Common myeloid progenitor, CD34-positive (primary cell): ENCODE measurements around the gene KLHL18.

ENCODE experiments used
- CTCF ChIA-PET: fragments of 350-600 bp; sonication (Branson Sonifier 250); formaldehyde crosslinking; loops from one replicate; lab custom pipeline; 2021; ENCODE audit warnings: antibody characterized with exemption; lab: Charles Lee
- POLR2A ChIA-PET: fragments of 350-600 bp; sonication (Branson Sonifier 250); formaldehyde crosslinking; loops from one replicate; lab custom pipeline; 2021; ENCODE audit warnings: antibody characterized with exemption; lab: Charles Lee
- DNase-seq, 3 donors: peaks; one replicate each; pipeline versions ENCODE4 v3.0.0 to v3.0.0-alpha.2; 2013
- H3K27ac ChIP-seq, 2 experiments: 1 replicate in 1 of 2; 2 replicates in 1 of 2; pipeline ENCODE4 v1.7.0; 2013; ENCODE audit warnings: inconsistent platforms in 2 of 2, low read length in 2 of 2, mild to moderate bottlenecking in 2 of 2, low read depth in 1 of 2, moderate library complexity in 1 of 2; ENCODE audit not compliant: severe bottlenecking in 2 of 2, insufficient read depth in 1 of 2, poor library complexity in 1 of 2
- H3K27me3 ChIP-seq, 5 experiments: replicated peaks in 2 of 5; 1 replicate in 3 of 5; 2 replicates in 2 of 5; pipeline versions ENCODE4 v1.6.1 to v1.7.0; 2013; ENCODE audit warnings: low read length in 4 of 5, mild to moderate bottlenecking in 2 of 5, moderate library complexity in 2 of 5, inconsistent platforms in 1 of 5; ENCODE audit not compliant: insufficient read depth in 5 of 5, control insufficient read depth in 4 of 5
- H3K36me3 ChIP-seq, 4 experiments: 1 replicate in 2 of 4; 2 replicates in 2 of 4; pipeline versions ENCODE4 v1.6.1 to v1.7.0; 2013; ENCODE audit warnings: low read length in 3 of 4, control low read depth in 1 of 4, mild to moderate bottlenecking in 1 of 4; ENCODE audit not compliant: control insufficient read depth in 4 of 4, insufficient read depth in 4 of 4
- H3K4me1 ChIP-seq, 4 experiments: 1 replicate in 3 of 4; 2 replicates in 1 of 4; pipeline versions ENCODE4 v1.6.1 to v1.7.1; 2013; ENCODE audit warnings: low read length in 3 of 4, mild to moderate bottlenecking in 3 of 4, control low read depth in 1 of 4, inconsistent platforms in 1 of 4, moderate library complexity in 1 of 4; ENCODE audit not compliant: control insufficient read depth in 4 of 4, insufficient read depth in 4 of 4; ENCODE audit errors: control extremely low read depth in 1 of 4
- H3K4me3 ChIP-seq, 7 experiments: 1 replicate in 4 of 7; 2 replicates in 3 of 7; pipeline versions ENCODE4 v1.5.1 to v1.7.0; 2013; ENCODE audit warnings: mild to moderate bottlenecking in 7 of 7, low read length in 6 of 7, moderate library complexity in 6 of 7, inconsistent platforms in 2 of 7, low read depth in 2 of 7, control low read depth in 1 of 7; ENCODE audit not compliant: insufficient read depth in 4 of 7, control insufficient read depth in 1 of 7; ENCODE audit errors: extremely low read depth in 1 of 7
- H3K9me3 ChIP-seq, 5 experiments: 1 replicate in 4 of 5; 2 replicates in 1 of 5; pipeline versions ENCODE4 v1.6.1 to v1.7.1; 2013; ENCODE audit warnings: low read length in 4 of 5, mild to moderate bottlenecking in 2 of 5, inconsistent platforms in 1 of 5, low read depth in 1 of 5, moderate library complexity in 1 of 5; ENCODE audit not compliant: control insufficient read depth in 4 of 5, insufficient read depth in 2 of 5; ENCODE audit errors: control extremely low read depth in 1 of 5
- WGBS: methylation state at CpG from one replicate; pipeline ENCODE4 v1.1.5; 2013; ENCODE audit not compliant: insufficient coverage; 5-methylcytosine and 5-hydroxymethylcytosine counted together

The KLHL18 gene

DNA sequence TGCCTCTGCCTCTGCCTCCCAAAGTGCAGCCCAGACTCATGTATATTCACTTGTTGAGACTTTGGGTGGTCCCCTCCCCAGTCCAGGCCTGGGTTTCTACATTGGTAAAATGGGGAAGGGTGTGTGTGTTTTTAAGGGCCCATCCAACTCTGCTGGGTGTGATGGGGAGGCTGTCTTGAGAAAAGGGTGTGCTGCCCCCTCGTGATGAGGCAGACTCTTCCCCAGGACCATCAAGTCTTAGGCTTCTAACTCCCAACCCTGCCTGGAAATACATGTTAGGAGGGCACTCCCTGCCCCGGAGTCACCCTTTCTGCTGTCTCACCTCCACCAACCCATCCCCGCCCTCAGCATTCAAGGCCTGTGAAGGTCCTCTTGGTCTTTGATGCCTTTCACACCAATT is 93.6 kb downstream of the KLHL18 start:
- Histone ChIP-seq H3K27ac (no peak overlapping the region), H3K9me3 (no peaks in the 10 kb centered on the region), H3K4me1 (peaks cover 7 to 26% (median 20%) of the 10 kb centered on the region in 4 experiments), H3K27me3 (no peaks in the 10 kb centered on the region), H3K4me3 (no peak overlapping the region), H3K36me3 (no peaks in the 10 kb centered on the region)
- ChIA-PET CTCF (interaction anchor here (1.5 kb wide), 1 partner anchor 462 kb away, joined by 3 read pairs; no protein-coding TSS in a partner anchor), POLR2A (no interaction called here)
- DNase-seq = no peak
- WGBS = 92% methylated on average over 2 of the region's 3 CpGs

DNA sequence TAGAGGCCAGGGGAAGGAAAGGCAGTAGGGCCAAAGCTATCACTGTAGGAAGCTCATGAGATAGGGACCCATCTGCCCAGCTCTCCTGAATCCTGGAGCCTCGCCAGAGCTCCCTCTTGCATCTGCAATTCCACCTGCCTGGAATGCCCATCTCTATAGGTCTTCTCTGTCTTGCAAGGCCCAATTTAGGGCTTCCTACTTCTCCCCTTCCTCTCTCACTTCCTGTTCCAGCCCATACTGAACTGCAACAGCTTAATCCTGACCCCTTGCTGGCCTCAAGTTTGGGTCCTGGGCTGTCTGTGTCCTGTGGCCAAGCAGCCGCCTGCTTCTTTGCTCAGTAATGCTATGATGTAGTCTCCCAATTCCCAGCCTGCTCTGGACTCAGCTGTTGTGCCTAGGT is 94.4 kb downstream of the KLHL18 start:
- no peaks in the 10 kb centered on the region for H3K27me3 ChIP-seq
- POLR2A ChIA-PET = interaction anchor here (0.6 kb wide), 1 partner anchor 91 kb away, joined by 3 read pairs; no protein-coding TSS in a partner anchor
- no peak overlapping the region for H3K27ac ChIP-seq
- CTCF ChIA-PET = interaction anchor here (1.3 to 1.5 kb wide), 2 partner anchors 10 to 463 kb away, joined by 3 read pairs; no protein-coding TSS in a partner anchor
- H3K9me3 ChIP-seq = no peaks in the 10 kb centered on the region
- no peak for DNase-seq
- H3K4me1 ChIP-seq = peaks cover 7 to 34% (median 27%) of the 10 kb centered on the region in 4 experiments
- no peaks in the 10 kb centered on the region for H3K36me3 ChIP-seq
- WGBS = 92% methylated on average over 2 of the region's 2 CpGs
- H3K4me3 ChIP-seq = no peak overlapping the region

DNA sequence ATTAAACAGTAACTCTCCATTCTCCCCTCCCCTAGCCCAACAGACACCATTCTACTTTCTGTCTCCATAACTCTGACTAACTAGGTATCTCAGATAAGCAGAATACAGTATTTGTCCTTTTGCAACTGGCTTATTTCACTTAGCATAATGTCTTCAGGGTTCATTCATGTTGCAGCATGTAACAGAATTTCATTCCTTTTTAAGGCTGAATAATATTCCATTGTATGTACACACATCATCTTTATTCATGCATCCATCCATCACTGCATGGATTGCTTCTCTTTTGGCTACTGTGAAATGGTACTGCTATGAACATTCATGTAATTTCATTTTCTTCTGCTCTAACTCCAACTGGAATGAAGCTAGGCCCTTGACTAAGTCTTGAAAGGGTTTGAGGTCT is 96.1 kb downstream of the KLHL18 start:
- no peak for DNase-seq
- CTCF ChIA-PET = interaction anchor here (0.6 to 1.4 kb wide), 3 partner anchors 8 to 16 kb away, joined by 3 read pairs; no protein-coding TSS in a partner anchor
- Histone ChIP-seq H3K4me1 (peaks cover 7 to 35% (median 28%) of the 10 kb centered on the region in 4 experiments), H3K9me3 (no peaks in the 10 kb centered on the region), H3K27me3 (no peaks in the 10 kb centered on the region), H3K36me3 (peaks cover 0 to 4% (median 0%) of the 10 kb centered on the region in 4 experiments), H3K4me3 (no peak overlapping the region), H3K27ac (peak overlapping the region in 1 of 2 experiments; percentile 98)
- POLR2A ChIA-PET = no interaction called here

DNA sequence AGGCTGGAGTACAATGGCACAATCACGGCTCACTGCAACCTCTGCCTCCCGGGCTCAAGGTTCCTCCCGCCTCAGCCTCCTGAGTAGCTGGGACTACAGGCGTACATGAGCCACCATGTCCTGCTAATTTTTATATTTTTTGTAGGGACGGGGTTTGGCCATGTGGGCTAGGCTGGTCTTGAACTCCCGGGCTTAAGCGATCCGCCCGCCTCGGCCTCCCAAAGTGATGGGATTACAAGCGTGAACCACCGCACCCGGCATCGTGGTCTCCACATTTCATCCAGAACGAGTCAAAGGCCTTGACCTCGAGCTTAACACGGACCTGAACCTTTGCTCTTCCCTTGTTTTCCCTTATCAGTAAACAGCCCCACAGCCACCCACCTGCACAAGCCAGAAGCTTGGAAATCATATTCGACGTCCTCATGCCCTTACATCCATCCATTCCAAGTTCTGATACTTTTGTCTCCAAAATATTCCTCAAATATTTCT is 96.7 kb downstream of the KLHL18 start:
- Histone ChIP-seq H3K27ac (peak overlapping the region; percentile 94 to 98), H3K36me3 (peaks cover 0 to 4% (median 0%) of the 10 kb centered on the region in 4 experiments), H3K4me3 (peak overlapping the region in 5 of 7 experiments; percentile 71 to 95 (median 85)), H3K9me3 (no peaks in the 10 kb centered on the region), H3K4me1 (peaks cover 7 to 35% (median 28%) of the 10 kb centered on the region in 4 experiments), H3K27me3 (no peaks in the 10 kb centered on the region)
- CTCF ChIA-PET = interaction anchor here (0.6 to 1.7 kb wide), 4 partner anchors 9 to 17 kb away, joined by 3 to 5 read pairs (median 3); no protein-coding TSS in a partner anchor
- POLR2A ChIA-PET = no interaction called here
- WGBS = 93% methylated on average over 17 of the region's 19 CpGs
- no peak for DNase-seq

DNA sequence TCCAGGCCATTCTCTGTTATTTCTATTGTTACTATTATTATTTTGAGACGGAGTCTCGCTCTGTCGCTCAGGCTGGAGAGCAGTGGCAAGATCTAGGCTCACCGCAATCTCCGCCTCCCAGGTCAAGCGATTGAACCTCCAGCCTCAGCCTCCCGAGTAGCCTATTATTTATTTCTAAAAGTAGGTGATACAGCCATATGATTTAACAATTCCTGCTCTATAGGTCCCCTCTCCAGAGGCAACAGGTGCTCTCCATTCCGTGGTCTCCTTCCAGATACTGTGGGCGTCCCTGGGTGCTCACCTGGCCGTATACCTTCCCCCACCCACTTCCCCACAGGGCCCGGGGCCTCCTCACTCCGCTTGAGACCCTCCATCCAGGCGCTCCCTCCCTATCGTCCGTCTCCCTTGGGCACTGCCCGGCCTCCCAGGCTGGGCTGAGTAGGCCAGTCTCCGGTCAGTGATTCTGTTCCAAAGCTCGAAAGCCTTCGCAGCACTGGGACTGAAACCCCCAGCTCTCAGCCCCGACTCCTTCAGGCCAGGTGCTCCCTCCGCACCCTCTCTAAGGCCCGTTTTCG is 97.4 kb downstream of the KLHL18 start:
- no peaks in the 10 kb centered on the region for H3K9me3 ChIP-seq
- DNase-seq = no peak
- H3K4me3 ChIP-seq = peak overlapping the region; percentile 69 to 95 (median 85)
- no peaks in the 10 kb centered on the region for H3K27me3 ChIP-seq
- H3K4me1 ChIP-seq = peaks cover 7 to 35% (median 28%) of the 10 kb centered on the region in 4 experiments
- CTCF ChIA-PET = interaction anchor here (0.9 to 1.7 kb wide), 4 partner anchors 8 to 17 kb away, joined by 3 to 5 read pairs (median 3); no protein-coding TSS in a partner anchor
- WGBS = 20% methylated on average over 14 of the region's 23 CpGs
- peak overlapping the region; percentile 94 to 98 for H3K27ac ChIP-seq
- peaks cover 0 to 7% (median 0%) of the 10 kb centered on the region in 4 experiments for H3K36me3 ChIP-seq
- POLR2A ChIA-PET = interaction anchor here (1.1 kb wide), 1 partner anchor 233 kb away, joined by 6 read pairs; no protein-coding TSS in a partner anchor

DNA sequence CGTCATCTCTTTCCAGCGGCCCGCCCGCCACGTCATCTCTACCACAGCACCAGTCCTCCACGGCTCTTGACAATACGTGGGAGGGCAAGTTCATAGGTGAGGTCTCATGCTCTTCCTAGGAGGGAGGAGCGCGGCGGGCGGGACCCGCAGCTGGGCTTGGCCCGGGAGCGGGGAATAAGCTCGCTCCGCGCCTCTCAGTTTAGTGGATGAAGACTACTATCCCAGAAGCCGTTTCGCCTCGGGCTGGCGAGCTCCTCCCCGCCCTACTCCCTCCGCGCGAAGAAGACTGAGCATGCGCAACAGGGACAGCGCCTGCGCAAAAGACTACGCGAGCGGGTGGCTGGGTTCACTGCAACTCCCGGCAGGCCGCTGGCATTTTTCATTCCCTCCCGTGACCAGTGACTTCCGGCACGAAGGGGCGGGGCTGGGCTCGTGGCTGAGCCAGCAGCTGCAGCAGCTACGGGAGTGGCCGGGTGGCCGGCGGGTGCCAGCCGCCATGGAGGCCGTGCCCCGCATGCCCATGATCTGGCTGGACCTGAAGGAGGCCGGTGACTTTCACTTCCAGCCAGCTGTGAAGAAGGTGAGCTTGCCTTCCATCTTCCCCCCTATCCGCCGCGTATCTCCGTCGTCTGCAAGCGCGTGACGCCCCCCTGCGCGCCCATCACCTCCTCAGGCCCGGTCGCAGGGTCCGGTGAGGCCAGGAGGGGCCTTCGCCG is 98.0 kb downstream of the KLHL18 start, which contains the start of gene PTPN23:
Gene PTPN23 (plus strand): TSS at position 421 of the 716 bp plus-strand sequence. CDS start 76 bp downstream, at position 497.
- peak within 1 kb of the TSS; percentile 94 to 98 for H3K27ac ChIP-seq
- WGBS = under 1% methylated on average over 55 of the region's 61 CpGs
- H3K36me3 ChIP-seq = peaks cover 0 to 12% (median 0%) of the 10 kb centered on the region in 4 experiments
- peak; percentile 98 to 99 (median 98) for DNase-seq
- ChIA-PET POLR2A (interaction anchor here (1.1 kb wide), 1 partner anchor 234 kb away, joined by 6 read pairs; no protein-coding TSS in a partner anchor), CTCF (interaction anchor here (0.9 to 1.7 kb wide), 3 partner anchors 9 to 18 kb away, joined by 3 to 5 read pairs (median 3); no protein-coding TSS in a partner anchor)
- no peaks in the 10 kb centered on the region for H3K27me3 ChIP-seq
- H3K4me3 ChIP-seq = peak within 1 kb of the TSS; percentile 69 to 95 (median 85)
- no peaks in the 10 kb centered on the region for H3K9me3 ChIP-seq
- H3K4me1 ChIP-seq = peaks cover 7 to 35% (median 28%) of the 10 kb centered on the region in 4 experiments
